Liver (tissue), 9 donors: ENCODE data around the gene KMT2A. TPM values are rescaled to one million over a fixed set of nuclear protein-coding genes. Genes with fewer than 3 reads are reported as not detected.

ENCODE experiments used
- DNase-seq: peaks from one replicate; pipeline ENCODE4 v3.0.0-alpha.2; 2017; ENCODE audit warnings: low spot score
- H3K27ac ChIP-seq, 2 donors: one replicate each; pipeline ENCODE4 v1.7.0; 2013; ENCODE audit warnings: inconsistent platforms in 2 of 2, low read length in 2 of 2, control low read depth in 1 of 2, low read depth in 1 of 2, mild to moderate bottlenecking in 1 of 2
- H3K27me3 ChIP-seq, 4 donors: one replicate each; pipeline versions ENCODE4 v1.6.1 to v1.7.0; 2013; ENCODE audit warnings: low read length in 3 of 4, inconsistent platforms in 1 of 4, mild to moderate bottlenecking in 1 of 4, moderate library complexity in 1 of 4; ENCODE audit not compliant: control insufficient read depth in 4 of 4, insufficient read depth in 4 of 4
- H3K36me3 ChIP-seq, 4 donors: one replicate each; pipeline versions ENCODE4 v1.6.1 to v1.7.0; 2013; ENCODE audit warnings: low read length in 3 of 4, mild to moderate bottlenecking in 3 of 4, low read depth in 1 of 4, moderate library complexity in 1 of 4; ENCODE audit not compliant: control insufficient read depth in 4 of 4, insufficient read depth in 3 of 4
- H3K4me1 ChIP-seq, 4 donors: one replicate each; pipeline versions ENCODE4 v1.6.1 to v1.7.0; 2013; ENCODE audit warnings: low read length in 3 of 4, mild to moderate bottlenecking in 3 of 4, moderate library complexity in 1 of 4; ENCODE audit not compliant: control insufficient read depth in 4 of 4, insufficient read depth in 4 of 4
- H3K4me3 ChIP-seq, 3 donors: one replicate each; pipeline versions ENCODE4 v1.6.1 to v1.7.0; 2013; ENCODE audit warnings: low read length in 3 of 3, control low read depth in 1 of 3, low read depth in 1 of 3, mild to moderate bottlenecking in 1 of 3
- H3K9ac ChIP-seq, 2 donors: one replicate each; pipeline ENCODE4 v1.7.0; 2013; ENCODE audit warnings: low read length in 2 of 2, mild to moderate bottlenecking in 2 of 2, moderate library complexity in 2 of 2, control low read depth in 1 of 2, low read depth in 1 of 2
- H3K9me3 ChIP-seq, 4 donors: one replicate each; pipeline versions ENCODE4 v1.6.1 to v1.7.0; 2013; ENCODE audit warnings: low read length in 3 of 4; ENCODE audit not compliant: control insufficient read depth in 4 of 4
- ATF3 ChIP-seq: IDR thresholded peaks from 2 replicates; pipeline ENCODE4 v1.6.1; 2016; ENCODE audit warnings: antibody characterized with exemption
- EGR1 ChIP-seq, 2 donors: IDR thresholded peaks; 2 replicates each; pipeline ENCODE4 v1.6.1; 2016 to 2018; ENCODE audit warnings: antibody characterized with exemption in 2 of 2, low read depth in 2 of 2
- FOXA1 ChIP-seq: IDR thresholded peaks from 2 replicates; pipeline ENCODE4 v1.6.1; 2016; ENCODE audit warnings: antibody characterized with exemption
- FOXA2 ChIP-seq: IDR thresholded peaks from 2 replicates; pipeline ENCODE4 v1.6.1; 2016; ENCODE audit warnings: antibody characterized with exemption
- GABPA ChIP-seq, 2 donors: IDR thresholded peaks in 1 of 2; conservative IDR thresholded peaks in 1 of 2; 2 replicates each; pipeline ENCODE4 v1.6.1; 2016; ENCODE audit warnings: antibody characterized with exemption in 2 of 2, mild to moderate bottlenecking in 1 of 2, moderate library complexity in 1 of 2
- HNF4A ChIP-seq, 2 donors: conservative IDR thresholded peaks; 2 replicates each; pipeline ENCODE4 v1.6.1; 2016; ENCODE audit warnings: antibody characterized with exemption in 2 of 2, mild to moderate bottlenecking in 2 of 2
- HNF4G ChIP-seq: IDR thresholded peaks from 2 replicates; pipeline ENCODE4 v1.6.1; 2016; ENCODE audit warnings: antibody characterized with exemption
- JUND ChIP-seq, 2 donors: IDR thresholded peaks; 2 replicates each; pipeline ENCODE4 v1.6.1; 2016; ENCODE audit warnings: antibody characterized with exemption in 2 of 2
- MAX ChIP-seq: IDR thresholded peaks from 2 replicates; pipeline ENCODE4 v1.6.1; 2016; ENCODE audit warnings: antibody characterized with exemption
- NR2F2 ChIP-seq: IDR thresholded peaks from 2 replicates; pipeline ENCODE4 v1.6.1; 2016; ENCODE audit warnings: antibody characterized with exemption
- REST ChIP-seq: IDR thresholded peaks from 2 replicates; pipeline ENCODE4 v1.6.1; 2016; ENCODE audit warnings: antibody characterized with exemption, mild to moderate bottlenecking
- RXRA ChIP-seq, 2 donors: IDR thresholded peaks; 2 replicates each; pipeline ENCODE4 v1.6.1; 2017 to 2018; ENCODE audit warnings: antibody characterized with exemption in 2 of 2, mild to moderate bottlenecking in 1 of 2
- SP1 ChIP-seq: IDR thresholded peaks from 2 replicates; pipeline ENCODE4 v1.6.1; 2018; ENCODE audit warnings: antibody characterized with exemption, mild to moderate bottlenecking
- TAF1 ChIP-seq: conservative IDR thresholded peaks from 2 replicates; pipeline ENCODE4 v1.6.1; 2016; ENCODE audit warnings: antibody characterized with exemption, mild to moderate bottlenecking
- YY1 ChIP-seq: IDR thresholded peaks from 2 replicates; pipeline ENCODE4 v1.6.1; 2016; ENCODE audit warnings: antibody characterized with exemption, mild to moderate bottlenecking
- ZBTB33 ChIP-seq: IDR thresholded peaks from 2 replicates; pipeline ENCODE4 v1.6.1; 2016; ENCODE audit warnings: antibody characterized with exemption
- WGBS: extraction: QIAGEN DNeasy Blood & Tissue Kit; methylation state at CpG from one replicate; pipeline ENCODE4 v1.1.7; 2013; 5-methylcytosine and 5-hydroxymethylcytosine counted together
- polyA plus RNA-seq, 2 donors: library from polyadenylated mRNA; stranded (reverse) in 1 of 2; unstranded in 1 of 2; fragments of 200-250 nt in 1 of 2; fragments of >200 nt in 1 of 2; fragmentation: Nextera tagmentation in 1 of 2; extraction: Ambion mirVana in 1 of 2; gene quantifications; one replicate each; pipeline versions ENCODE4 v1.2.1 to v1.2.3, GENCODE V29; 2013 to 2015
- total RNA-seq, 2 donors: library from RNA; depleted of rRNA; stranded (reverse); fragments of >200 nt; gene quantifications; one replicate each; pipeline ENCODE4 v1.2.3, GENCODE V29; 2014
- TF ChIP-seq, protein P1 (sequence below): fragments of 150-350 bp; IDR thresholded peaks from 2 replicates; pipeline ENCODE4 v1.5.1; 2017; ENCODE audit warnings: improper control_type of control experiment, low read depth, low read length; ENCODE audit not compliant: missing input control
- donor health status: healthy.
- donor health status: healthy.
- donor health status: healthy.
- donor health status: healthy.
- donor health status: healthy.

Gene KMT2A
- total and polyA plus RNA-seq, 4 donors, result 4.3 to 27.9 (median 12.9) TPM

- Histone ChIP-seq H3K36me3 (peaks cover 0 to 5% (median 0%) of the 10 kb centered on the region in 4 donors), H3K9ac (no peak overlapping the region), H3K27ac (peak overlapping the region; percentile 73 to 83), H3K27me3 (no peaks in the 10 kb centered on the region), H3K9me3 (no peaks in the 10 kb centered on the region), H3K4me3 (no peak overlapping the region), H3K4me1 (peaks cover 1 to 30% (median 23%) of the 10 kb centered on the region in 4 donors)
- 49% methylated on average over 5 of the region's 5 CpGs for WGBS
- DNase-seq, result no peak
- no peak for TF ChIP-seq NR2F2
- TF ChIP-seq YY1, result no peak
- TF ChIP-seq FOXA1, result no peak
- no peak for TF ChIP-seq SP1
- TF ChIP-seq RXRA (IDR thresholded peaks at IDR 0.05), result no peak
- no peak for TF ChIP-seq TAF1
- TF ChIP-seq EGR1 (IDR thresholded peaks at IDR 0.05; ENCODE audit: low read depth in 2 of 2), result no peak
- no peak for TF ChIP-seq ZBTB33
- TF ChIP-seq HNF4G, result no peak
- no peak for TF ChIP-seq REST
- TF ChIP-seq, protein P1, sequence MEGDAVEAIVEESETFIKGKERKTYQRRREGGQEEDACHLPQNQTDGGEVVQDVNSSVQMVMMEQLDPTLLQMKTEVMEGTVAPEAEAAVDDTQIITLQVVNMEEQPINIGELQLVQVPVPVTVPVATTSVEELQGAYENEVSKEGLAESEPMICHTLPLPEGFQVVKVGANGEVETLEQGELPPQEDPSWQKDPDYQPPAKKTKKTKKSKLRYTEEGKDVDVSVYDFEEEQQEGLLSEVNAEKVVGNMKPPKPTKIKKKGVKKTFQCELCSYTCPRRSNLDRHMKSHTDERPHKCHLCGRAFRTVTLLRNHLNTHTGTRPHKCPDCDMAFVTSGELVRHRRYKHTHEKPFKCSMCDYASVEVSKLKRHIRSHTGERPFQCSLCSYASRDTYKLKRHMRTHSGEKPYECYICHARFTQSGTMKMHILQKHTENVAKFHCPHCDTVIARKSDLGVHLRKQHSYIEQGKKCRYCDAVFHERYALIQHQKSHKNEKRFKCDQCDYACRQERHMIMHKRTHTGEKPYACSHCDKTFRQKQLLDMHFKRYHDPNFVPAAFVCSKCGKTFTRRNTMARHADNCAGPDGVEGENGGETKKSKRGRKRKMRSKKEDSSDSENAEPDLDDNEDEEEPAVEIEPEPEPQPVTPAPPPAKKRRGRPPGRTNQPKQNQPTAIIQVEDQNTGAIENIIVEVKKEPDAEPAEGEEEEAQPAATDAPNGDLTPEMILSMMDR, result no peak
- no peak for TF ChIP-seq HNF4A (conservative IDR thresholded peaks at IDR 0.05)
- no peak for TF ChIP-seq FOXA2
- no peak for TF ChIP-seq MAX
- no peak for TF ChIP-seq GABPA (IDR thresholded peaks at IDR 0.05 in 1 of 2, conservative IDR thresholded peaks at IDR 0.05 in 1 of 2)
These were observed 109.2 kb downstream of the KMT2A start for GRCh38 chr11:118545533-118545932.

DNA sequence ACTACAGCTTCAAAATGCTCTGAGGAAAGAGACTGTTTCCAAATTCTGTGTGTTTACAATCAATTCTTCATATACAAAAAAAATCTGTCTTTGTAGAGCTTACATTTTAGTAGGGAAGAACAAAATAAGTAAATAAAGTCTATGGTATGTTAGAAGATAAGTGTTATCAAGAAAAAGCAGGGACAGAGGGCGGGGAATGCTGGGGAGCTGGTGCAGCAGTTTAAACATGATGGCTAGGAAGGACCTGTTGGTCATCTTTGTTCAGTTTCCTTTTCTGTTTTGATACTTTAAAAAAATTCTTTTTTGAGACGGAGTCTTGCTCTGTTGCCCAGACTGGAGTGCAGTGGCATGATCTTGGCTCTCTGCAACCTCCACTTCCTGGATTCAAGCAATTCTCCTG, 110.8 kb downstream of the KMT2A start:
- no peak for DNase-seq
- 93% methylated on average over 2 of the region's 2 CpGs for WGBS
- peaks cover 1 to 30% (median 23%) of the 10 kb centered on the region in 4 donors for H3K4me1 ChIP-seq
- H3K27me3 ChIP-seq, result no peaks in the 10 kb centered on the region
- H3K4me3 ChIP-seq, result no peak overlapping the region
- no peaks in the 10 kb centered on the region for H3K9me3 ChIP-seq
- H3K36me3 ChIP-seq, result peaks cover 0 to 8% (median 5%) of the 10 kb centered on the region in 4 donors
- H3K27ac ChIP-seq, result no peak overlapping the region
- no peak overlapping the region for H3K9ac ChIP-seq
- TF ChIP-seq, protein P1, result no peak
- TF ChIP-seq RXRA (IDR thresholded peaks at IDR 0.05) (no peak), HNF4G (no peak), FOXA2 (no peak), JUND (IDR thresholded peaks at IDR 0.05) (no peak), NR2F2 (no peak), MAX (no peak), ZBTB33 (no peak), ATF3 (no peak), GABPA (IDR thresholded peaks at IDR 0.05 in 1 of 2, conservative IDR thresholded peaks at IDR 0.05 in 1 of 2) (no peak), TAF1 (no peak), FOXA1 (no peak), HNF4A (conservative IDR thresholded peaks at IDR 0.05) (no peak), SP1 (no peak), YY1 (no peak), EGR1 (IDR thresholded peaks at IDR 0.05; ENCODE audit: low read depth in 2 of 2) (no peak)
